Stimulated activated CD8-positive, alpha-beta memory T cell treated with anti-CD3 and anti-CD28 coated beads, Interleukin-4, amount 100 ng/mL, for 1 hour (primary cell): ENCODE data around the gene MED12L.

Experiments
- DNase-seq, 2 donors: peaks; one replicate each; pipeline ENCODE4 v3.0.0-alpha.2; 2020; ENCODE audit warnings: low read depth in 2 of 2, low spot score in 1 of 2

The MED12L gene

DNA sequence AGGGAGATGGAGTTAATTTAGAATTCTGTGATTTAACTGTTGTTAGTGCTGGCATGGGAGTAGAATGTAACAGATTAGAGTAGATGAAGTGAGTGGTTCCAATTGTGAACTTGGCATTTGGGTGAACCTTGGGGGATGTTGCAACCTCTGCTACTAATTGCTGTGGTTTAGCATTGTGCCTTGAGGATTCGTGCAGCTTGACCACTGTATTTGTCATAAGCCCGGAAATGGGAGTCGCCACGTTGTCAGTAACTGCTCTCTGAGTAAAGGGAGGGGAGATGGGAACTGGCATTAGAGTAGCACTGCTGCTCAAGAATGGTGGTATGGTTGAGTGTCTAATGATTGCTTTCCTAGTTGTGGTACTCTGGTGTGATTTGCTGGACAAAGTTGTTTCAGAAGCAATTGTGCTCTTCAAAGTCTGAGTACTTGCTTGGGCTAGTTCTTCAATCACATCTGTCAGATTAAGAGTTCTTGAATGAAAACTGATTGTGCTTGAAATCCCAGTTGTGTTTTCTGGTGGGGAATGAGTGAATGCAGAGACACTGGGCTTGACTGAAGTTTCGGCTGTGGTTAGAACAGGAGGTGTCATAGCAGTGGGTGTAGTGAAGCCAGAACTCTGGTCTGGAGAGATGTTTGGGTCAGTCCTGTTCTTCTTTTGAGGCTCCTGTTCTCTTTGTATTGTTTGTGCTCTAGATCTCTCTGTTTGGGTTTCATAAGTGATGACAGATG is 360.0 kb downstream of the MED12L start:
- no peak for DNase-seq

DNA sequence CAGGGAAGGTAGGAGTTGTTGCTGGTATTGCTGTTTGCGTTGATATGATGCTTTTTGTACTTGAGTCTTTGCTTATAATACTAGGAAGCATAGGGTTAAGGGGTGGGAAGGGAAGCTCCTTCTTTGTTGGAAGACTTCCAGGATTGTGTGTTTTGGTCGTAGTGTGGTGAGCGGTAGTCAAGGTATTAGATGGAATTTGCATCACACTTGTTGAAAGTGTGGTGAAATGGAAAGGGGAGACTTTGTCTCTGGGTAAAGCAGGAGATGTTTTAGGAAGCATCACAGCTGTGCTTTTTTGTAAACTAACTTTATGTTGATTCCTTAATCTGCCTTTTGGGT is 360.5 kb downstream of the MED12L start:
- DNase-seq, result no peak

DNA sequence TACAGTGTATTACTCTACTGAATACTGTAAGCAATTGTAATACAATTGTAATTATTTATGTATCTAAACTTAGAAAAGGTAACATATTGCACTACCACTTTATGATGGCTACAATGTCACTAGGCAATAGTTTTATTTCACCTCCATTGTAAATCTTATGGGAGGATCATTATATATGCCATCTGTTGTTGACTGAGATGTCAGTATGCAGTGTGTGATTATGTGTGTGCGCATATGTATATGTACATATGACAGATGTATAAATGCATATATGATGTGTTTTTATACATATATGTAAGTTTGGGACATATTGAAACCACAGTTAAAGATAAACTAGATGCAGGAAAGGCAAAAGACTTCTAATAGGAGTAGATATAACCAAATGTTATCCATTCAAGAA is 366.9 kb downstream of the MED12L start:
- DNase-seq, result no peak

DNA sequence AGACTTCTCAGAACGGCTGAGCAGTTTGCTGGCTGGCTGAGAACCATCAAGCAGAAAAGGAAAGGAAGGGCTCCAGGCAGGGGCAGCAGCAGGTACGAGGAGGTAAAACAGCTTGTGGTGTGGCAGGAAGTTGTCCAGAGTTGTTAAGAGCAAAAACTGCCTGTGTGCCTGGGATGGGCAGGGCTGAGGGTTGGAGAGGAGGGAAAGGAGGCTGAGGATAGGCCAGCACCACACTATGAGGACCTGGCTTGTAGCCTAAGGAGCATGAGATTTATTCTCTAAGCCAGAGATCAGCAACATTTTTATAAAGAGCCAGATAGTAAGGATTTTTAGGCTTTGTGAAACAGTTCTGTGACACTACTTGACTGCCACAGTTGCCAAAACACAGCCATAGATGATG is 367.4 kb downstream of the MED12L start:
- no peak for DNase-seq

DNA sequence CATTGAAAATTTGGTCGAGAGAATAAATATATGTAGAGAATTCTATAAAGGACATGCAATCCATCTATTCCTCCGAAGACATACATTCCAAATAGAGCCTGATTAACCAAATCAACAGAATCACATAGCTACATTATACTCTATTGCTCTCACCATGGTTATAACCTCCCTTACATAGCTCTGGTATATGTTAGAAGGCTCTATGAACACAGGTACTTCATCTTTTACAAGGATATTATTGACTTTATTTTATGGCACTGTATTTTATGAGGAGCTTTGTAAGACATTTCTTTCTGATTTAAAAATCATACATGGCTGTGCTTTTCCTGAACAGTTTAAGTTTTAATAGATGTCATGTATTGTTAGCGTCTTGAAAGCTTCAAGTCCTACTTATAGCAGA is 370.6 kb downstream of the MED12L start:
- DNase-seq, result no peak

DNA sequence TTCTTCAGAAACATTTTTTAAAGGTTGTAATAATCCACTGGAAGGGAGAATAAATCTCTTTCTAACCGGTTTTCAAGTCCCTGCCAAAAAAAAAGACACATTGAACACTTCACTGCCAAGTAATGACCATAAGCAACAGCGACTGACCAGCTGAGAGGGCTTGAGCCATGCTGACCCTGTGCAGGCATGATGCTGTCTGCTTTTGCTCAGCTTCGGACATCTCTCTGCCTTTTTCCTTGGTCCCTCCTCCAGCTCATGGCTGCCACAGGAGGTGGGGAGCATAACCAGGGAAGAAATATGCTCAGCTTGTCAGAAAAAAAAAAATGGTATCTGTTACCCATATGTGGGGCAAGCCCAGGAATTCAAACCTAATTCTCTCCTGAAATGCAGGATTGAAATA is 373.9 kb downstream of the MED12L start:
- DNase-seq, result no peak

DNA sequence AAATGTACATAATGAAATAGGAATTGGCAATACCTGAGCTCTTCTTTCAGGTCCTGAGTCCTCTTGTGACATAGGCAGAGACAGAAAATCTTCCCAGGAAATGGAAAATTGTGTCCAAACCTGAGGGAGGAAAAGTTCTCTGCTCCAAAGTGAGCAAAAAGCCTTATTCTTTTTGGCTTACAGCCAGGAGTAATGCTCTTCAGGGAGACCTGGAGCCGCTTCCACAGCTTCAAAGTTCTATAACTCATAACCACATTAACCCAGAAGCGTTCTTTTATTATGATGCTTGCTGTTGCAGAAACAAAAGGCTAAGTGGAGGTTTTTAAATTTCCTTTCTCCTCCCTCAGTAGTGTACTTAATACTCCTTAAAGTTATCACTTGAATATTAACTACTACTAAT is 374.8 kb downstream of the MED12L start:
- no peak for DNase-seq

DNA sequence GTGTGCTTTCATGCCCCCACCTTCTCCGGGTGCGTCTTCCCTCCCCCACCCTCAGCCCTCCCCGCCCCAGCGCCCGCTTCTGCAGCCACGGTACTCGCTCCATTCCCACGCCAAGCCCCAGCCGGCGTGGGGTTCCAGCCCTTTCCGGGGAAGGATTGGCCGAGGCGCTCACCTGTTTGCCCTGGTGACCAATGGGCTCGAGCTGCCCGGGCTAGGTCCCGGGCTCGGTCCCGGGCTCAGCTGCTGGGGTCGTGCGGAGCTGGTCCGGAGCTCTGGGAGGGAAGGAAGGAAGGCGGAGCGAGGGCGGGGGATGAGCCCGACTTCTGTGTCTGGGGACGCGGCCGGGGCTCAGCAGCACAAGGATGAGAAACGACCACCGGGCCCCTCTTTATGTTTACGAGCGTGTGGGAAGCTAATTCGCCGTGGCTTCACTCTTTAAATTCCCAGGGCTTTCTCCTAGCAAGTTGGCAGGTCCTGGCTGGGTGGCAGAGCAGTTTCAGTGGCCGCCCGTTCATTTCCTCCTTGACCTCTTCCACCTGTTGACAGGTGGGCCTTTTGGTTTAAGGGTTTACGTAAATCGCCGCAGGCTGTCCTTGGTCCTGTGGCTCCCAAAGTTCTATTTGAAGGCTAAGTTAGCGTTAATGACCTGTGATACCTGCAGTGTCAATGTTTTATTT is 375.4 kb downstream of the MED12L start, which contains the start of gene IGSF10:
TSS of gene IGSF10 (minus strand) at position 288 of the 677 bp plus-strand sequence. CDS start 2,352 bp downstream, outside the sequence.
- no peak for DNase-seq

DNA sequence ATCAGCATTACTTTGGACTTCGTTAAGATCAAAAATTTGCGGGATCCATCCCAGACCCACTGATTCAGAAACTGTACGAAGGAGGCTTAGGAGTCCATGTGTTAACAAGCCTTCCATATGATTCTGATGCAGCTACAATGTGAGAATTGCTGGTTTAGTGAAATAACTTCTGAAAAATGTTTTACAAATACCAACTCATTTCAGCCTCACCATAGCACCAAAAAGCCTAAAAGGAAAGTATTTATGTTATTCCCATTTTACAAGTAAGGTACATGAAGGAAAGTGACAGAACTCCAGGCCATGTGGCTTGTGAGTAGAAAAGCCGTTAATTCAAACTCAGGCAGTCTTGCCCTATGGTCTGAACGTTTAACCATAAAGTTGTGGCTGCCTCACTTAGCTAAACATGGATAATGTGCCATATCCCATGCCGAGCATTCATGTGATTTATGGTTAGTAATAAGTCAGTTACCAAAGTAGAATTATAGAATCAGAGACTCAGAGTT is 376.9 kb downstream of the MED12L start:
- no peak for DNase-seq

DNA sequence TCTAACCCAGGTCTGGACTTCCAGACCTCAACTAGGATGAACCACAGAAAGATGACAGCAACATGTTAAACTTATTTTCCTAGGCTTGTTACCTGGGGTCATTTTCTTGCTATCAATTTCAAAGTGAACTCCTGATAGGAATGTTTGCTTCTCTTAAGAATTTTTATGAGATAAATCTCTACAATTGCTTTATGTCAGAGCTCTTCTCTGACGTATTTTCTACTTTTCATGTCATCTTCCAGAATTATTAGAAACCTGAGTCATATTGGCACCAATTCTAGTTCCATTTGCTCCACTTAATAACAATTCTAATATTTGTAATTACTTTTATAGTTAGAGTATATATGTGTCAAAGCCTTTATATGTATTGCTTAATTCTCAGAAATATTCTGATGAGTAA is 377.5 kb downstream of the MED12L start:
- no peak for DNase-seq

DNA sequence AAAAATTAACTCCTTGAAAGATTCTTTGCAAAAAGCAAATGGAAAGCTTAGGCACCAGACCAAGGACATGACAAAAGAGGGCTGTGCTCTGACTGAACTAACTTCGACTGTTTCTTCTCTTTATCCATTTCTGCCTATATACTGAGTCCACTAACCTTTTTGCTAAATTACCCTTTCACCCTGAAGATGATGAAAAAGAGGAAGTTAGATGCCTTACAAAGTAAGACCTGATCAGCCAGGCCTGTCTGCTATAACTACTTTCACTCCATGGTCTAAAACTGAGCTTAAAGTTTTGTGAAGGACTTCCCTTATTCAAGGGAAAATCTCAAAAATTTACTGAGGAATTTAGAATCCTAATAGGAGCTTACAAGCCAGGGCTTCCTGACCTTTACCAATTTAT is 381.6 kb downstream of the MED12L start:
- DNase-seq, result no peak

DNA sequence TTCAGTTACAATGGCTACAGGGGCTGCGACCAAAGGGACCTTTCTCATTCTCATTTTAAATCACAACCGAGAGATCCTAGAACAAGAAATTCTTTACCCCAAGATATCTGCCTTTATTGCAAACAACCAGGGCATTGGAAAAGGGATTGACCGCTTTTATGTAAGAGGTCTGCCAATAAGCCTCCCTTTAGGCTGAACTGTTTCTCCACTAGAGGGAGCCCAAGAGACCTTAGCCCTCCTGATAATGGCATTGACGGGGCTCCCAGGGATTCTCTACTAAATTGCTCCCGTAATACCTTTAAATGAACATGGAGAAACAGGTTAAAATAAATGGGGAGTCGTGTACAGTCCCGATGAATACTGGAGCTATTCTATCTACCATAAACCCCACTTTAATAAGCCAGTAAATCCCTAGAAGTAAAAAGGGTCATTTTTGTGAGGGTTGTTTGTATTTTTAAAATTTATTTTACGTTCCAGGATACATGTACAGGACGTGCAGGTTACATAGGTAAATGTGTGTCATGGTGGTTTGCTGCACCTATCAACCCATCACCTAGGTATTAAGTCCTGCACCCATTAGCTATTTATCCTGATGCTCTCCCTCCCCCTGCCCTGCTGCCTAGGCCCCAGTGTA is 382.9 kb downstream of the MED12L start:
- DNase-seq, result no peak

DNA sequence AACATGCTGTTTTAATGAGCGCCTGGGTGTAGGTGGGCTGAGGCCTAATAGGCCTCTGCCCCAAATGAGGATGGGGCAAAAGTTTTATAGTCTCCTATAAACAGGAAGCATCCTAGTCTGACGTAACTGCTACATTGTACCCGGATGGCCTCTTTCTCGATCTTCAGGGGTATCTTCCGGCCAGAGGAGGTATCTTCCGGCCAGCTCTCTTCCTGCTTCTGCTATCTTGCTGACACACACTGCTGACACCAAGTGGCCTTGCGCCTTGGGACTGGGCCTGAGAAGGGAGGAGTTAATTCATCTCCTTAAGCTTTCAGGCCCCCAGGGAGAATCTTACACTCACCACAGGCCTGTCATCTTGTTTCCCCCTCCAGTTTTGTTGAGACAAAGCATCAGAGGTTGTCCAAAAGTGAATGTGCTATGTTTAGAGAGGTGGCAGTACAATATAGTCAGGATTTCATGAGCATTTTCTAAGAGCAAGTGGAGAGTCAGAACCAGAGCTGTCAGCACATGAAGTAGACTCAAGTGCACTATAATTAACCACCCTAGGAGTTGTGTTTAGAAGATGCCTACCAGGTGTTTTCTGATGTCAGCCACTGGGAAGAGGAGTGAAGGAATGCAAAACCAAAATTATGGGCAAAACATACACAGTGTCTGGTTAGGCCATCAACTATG is 391.0 kb downstream of the MED12L start:
- DNase-seq, result no peak

DNA sequence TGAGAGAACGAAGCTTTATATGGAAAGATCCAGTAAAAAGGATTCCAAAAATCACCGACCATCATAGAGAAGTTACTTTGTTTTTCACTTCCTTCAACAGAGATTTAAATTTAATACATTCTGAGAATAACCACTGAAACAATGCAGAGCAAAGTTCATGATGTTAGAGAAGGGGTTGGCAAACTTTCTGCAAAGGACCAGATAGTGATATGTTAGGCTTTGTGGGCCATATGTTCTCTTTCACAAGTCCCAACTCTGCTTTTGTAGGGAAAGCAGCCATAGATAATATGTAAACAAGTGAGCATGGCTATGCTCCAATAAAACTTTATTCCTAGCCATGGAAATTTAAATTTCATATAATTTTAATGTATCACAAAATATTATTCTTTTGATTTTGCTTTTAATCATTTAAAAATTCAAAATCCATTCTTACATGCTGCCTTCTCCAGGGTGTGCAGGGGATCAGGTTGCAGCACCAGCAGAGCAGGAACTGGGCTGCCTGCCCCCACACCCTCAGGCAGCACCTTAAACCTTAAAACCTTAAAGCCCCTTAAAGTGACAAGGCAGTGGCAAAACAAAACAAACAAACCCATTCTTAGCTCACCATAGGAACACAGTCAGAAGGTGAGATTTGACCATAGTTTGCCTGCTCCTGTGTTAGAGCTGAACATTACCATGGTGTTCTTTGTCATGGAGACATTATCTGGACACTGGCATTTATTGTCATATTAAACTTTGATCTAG is 392.3 kb downstream of the MED12L start:
- no peak for DNase-seq

DNA sequence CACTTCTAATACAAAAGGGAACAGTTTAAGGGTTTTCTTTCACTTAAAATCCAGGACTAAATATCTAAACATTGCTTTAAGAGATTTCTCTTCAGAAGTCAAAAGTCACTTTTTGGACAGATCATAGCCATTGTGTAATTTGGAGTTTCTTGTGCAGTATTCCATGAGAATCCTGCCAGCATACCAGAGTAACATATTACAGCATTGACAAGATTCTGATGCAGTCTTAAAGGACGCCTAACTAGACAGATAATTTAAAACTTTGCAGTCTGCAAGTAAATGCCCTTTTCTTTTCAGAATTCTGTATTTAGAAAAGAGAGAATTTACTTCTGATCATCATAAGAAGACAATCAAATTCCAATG is 392.9 kb downstream of the MED12L start:
- DNase-seq, result no peak

DNA sequence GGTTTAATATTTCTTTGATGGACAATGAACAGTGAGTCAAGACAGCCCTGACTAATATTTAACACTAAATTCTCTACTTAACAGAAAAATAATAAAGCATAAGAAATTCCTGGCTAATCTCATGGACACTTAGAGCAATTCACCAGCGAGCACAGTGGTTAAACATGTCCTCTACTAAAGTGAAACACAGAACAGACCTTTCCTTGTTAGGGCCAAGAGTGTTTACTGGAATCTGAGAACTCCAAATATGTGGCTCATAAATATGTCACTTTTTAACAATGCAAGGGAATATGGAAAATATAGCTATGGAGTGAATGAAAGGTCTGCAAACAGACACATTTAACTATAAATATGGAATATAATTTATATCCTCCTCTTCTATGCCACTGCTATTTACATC is 394.0 kb downstream of the MED12L start:
- no peak for DNase-seq

DNA sequence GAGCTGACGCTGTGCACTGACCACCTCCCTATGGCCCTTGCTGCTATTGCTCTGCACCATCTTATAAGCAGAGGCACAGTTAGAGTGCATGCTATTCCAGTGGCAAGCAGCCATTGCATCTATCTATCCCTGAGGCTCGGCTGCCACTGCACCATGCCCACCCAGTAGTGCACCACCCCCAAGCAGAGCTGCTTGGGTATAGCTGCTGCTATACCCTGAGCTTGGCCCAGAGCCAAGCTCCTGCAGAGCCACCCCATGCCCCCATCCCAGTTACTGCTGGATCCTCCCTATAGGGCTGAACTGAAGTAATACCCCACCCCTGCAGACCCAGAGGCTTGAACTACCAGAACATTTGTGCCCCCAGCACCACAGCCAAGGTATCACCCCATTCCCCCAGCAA is 395.0 kb downstream of the MED12L start:
- DNase-seq, result no peak

DNA sequence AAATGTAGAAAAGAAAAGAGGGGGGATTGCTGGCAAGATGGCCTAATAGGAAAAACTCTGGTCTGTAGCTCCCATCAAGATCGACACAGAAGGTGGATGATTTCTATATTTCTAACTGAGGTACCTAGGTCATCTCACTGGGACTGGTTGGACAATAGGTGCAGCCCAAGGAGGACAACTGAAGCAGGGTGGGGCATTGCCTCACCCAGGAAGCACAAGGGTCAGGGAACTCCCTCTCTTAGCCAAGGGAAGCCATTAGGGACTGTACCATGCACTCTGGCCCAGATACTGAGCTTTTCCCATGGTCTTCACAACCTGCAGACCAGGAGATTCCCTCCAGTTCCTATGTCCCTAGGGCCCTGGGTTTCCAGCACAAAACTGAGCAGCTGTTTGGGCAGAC is 398.0 kb downstream of the MED12L start:
- no peak for DNase-seq

DNA sequence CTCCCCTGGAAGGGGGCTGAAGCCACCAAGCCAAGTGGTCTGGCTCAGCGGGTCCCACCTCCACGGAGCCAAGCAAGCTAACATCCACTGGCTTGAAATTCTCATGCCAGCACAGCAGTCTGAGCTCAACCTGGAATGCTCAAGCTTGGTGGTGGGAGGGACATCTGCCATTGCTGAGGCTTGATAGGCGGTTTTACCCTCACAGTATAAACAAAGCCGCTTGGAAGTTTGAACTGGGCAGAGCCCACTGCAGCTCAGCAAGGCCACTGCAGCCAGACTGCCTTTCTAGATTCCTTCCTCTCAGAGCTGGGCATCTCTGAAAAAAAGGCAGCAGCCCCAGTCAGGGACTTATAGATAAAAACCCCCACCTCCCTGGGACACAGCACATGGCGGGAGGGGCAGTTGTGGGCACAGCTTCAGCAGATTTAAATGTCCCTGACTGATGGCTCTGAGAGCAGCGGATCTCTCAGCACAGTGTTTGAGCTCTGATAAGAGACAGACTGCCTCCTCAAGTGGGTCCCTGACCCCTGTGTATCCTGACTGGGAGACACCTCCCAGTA is 398.6 kb downstream of the MED12L start:
- DNase-seq, result no peak
